Natural killer cell (primary cell): Measurements from ENCODE around the gene TMEM89. TPM values are rescaled to one million over a fixed set of nuclear protein-coding genes. Genes with fewer than 3 reads are reported as not detected.
A peak's percentile ranks its signal among the peaks of the same experiment; 100 is the strongest.

Experiments
- ATAC-seq, 3 donors: fragments of 150-1000 bp in 2 of 3; fragments of 200-7000 bp in 1 of 3; cut with Tn5 transposase; 1 replicate in 1 of 3; 2 replicates in 2 of 3; pipeline ENCODE4 v1.10.0; 2021; ENCODE audit warnings: mild to moderate bottlenecking in 2 of 3, moderate library complexity in 2 of 3
- DNase-seq, 2 donors: peaks; one replicate each; pipeline versions ENCODE4 v3.0.0 to v3.0.0-alpha.2; 2013 to 2021; ENCODE audit warnings: mixed read lengths in 1 of 2
- H3K27ac ChIP-seq: one replicate; pipeline ENCODE4 v1.5.1; 2013; ENCODE audit warnings: mild to moderate bottlenecking, low read length
- H3K27me3 ChIP-seq: one replicate; pipeline ENCODE4 v1.6.1; 2013; ENCODE audit warnings: low read length; ENCODE audit not compliant: control insufficient read depth, insufficient read depth
- H3K36me3 ChIP-seq: one replicate; pipeline ENCODE4 v1.6.1; 2013; ENCODE audit warnings: low read length; ENCODE audit not compliant: control insufficient read depth, insufficient read depth
- H3K4me1 ChIP-seq: one replicate; pipeline ENCODE4 v1.6.1; 2013; ENCODE audit warnings: low read length; ENCODE audit not compliant: control insufficient read depth, insufficient read depth
- H3K4me3 ChIP-seq: one replicate; pipeline ENCODE4 v1.5.1; 2013; ENCODE audit warnings: low read length
- H3K9me3 ChIP-seq: one replicate; pipeline ENCODE4 v1.6.1; 2013; ENCODE audit warnings: low read length; ENCODE audit not compliant: control insufficient read depth, insufficient read depth
- H3K27ac Mint-ChIP-seq, 2 donors: one replicate each; pipeline ENCODE4 v1.8.0; 2022; ENCODE audit warnings: mild to moderate bottlenecking in 2 of 2, mixed read lengths in 2 of 2, moderate library complexity in 1 of 2
- H3K27me3 Mint-ChIP-seq, 2 donors: one replicate each; pipeline ENCODE4 v1.8.0; 2022; ENCODE audit warnings: low read depth in 2 of 2, mixed read lengths in 2 of 2
- H3K36me3 Mint-ChIP-seq: one replicate; pipeline ENCODE4 v1.8.0; 2022; ENCODE audit warnings: mixed read lengths
- H3K4me1 Mint-ChIP-seq, 2 donors: one replicate each; pipeline ENCODE4 v1.8.0; 2022; ENCODE audit warnings: mixed read lengths in 2 of 2
- H3K4me3 Mint-ChIP-seq: one replicate; pipeline ENCODE4 v1.8.0; 2022; ENCODE audit warnings: mild to moderate bottlenecking, moderate library complexity, mixed read lengths
- H3K9me3 Mint-ChIP-seq, 2 donors: one replicate each; pipeline ENCODE4 v1.8.0; 2022; ENCODE audit warnings: mixed read lengths in 2 of 2
- CTCF ChIP-seq: fragments of 200-600 bp; IDR thresholded peaks from one replicate; pipeline ENCODE4 v1.8.0; 2022; ENCODE audit warnings: antibody characterized with exemption
- WGBS: methylation state at CpG from one replicate; pipeline ENCODE4 v1.1.7; 2013; ENCODE audit warnings: missing lambda C conversion rate; ENCODE audit not compliant: insufficient coverage; 5-methylcytosine and 5-hydroxymethylcytosine counted together
- intact Hi-C: fragments of 100-400 bp; cut with micrococcal nuclease; formaldehyde crosslinking; loops from one replicate; pipeline ENCODE4 v1.14.2; 2022
- total RNA-seq, 4 donors: library from RNA; stranded (reverse); fragments of 120-200 nt in 1 of 4; gene quantifications; one replicate each; pipeline versions ENCODE4 v1.2.3 to v1.2.4, GENCODE V29; 2013 to 2022

TMEM89 gene
- total RNA-seq, 3 donors from 2014 or later (not counting 1 experiment from before 2014, with no cell fraction given), result not detected

- intact Hi-C loops, result no loop called here
- no peak within 1 kb of the TSS for H3K4me3 ChIP-seq
- ATAC-seq, result peak in 2 of 3 donors; percentile 57 to 62
- peaks cover 7 to 20% of the 10 kb centered on the region in 2 donors for H3K27me3 Mint-ChIP-seq
- no peaks in the 10 kb centered on the region for H3K4me1 ChIP-seq
- no peak within 1 kb of the TSS for H3K27ac ChIP-seq
- peaks cover 0 to 18% of the 10 kb centered on the region in 2 donors for H3K4me1 Mint-ChIP-seq
- DNase-seq, result peak in 1 of 2 donors; percentile 52
- H3K36me3 ChIP-seq, result peaks cover 18% of the 10 kb centered on the region
- no peaks in the 10 kb centered on the region for H3K9me3 ChIP-seq
- H3K9me3 Mint-ChIP-seq, result no peaks in the 10 kb centered on the region
- 3% methylated on average over 33 of the region's 35 CpGs for WGBS
- H3K4me3 Mint-ChIP-seq, result no peak within 1 kb of the TSS
- H3K36me3 Mint-ChIP-seq, result no peaks in the 10 kb centered on the region
- peaks cover 2% of the 10 kb centered on the region for H3K27me3 ChIP-seq
- TF ChIP-seq CTCF, result no peak
- peak within 1 kb of the TSS in 1 of 2 donors; percentile 35 for H3K27ac Mint-ChIP-seq
Measured at GRCh38 chr3:48595075-48595525, 26.5 kb downstream of the TMEM89 start, which contains the start of gene COL7A1. Gene COL7A1 (minus strand): TSS chr3:48595329. CDS start chr3:48595159, 170 bp downstream.

- Mint-ChIP-seq H3K4me1 (peaks cover 0 to 18% of the 10 kb centered on the region in 2 donors), H3K36me3 (no peaks in the 10 kb centered on the region), H3K27me3 (peaks cover 12 to 25% of the 10 kb centered on the region in 2 donors), H3K27ac (no peak overlapping the region), H3K4me3 (no peak overlapping the region), H3K9me3 (no peaks in the 10 kb centered on the region)
- H3K9me3 ChIP-seq, result no peaks in the 10 kb centered on the region
- TF ChIP-seq CTCF, result no peak
- no peak overlapping the region for H3K27ac ChIP-seq
- no peak overlapping the region for H3K4me3 ChIP-seq
- H3K4me1 ChIP-seq, result no peaks in the 10 kb centered on the region
- H3K27me3 ChIP-seq, result peaks cover 2% of the 10 kb centered on the region
- H3K36me3 ChIP-seq, result peaks cover 12% of the 10 kb centered on the region
- DNase-seq (no peak), ATAC-seq (no peak)
- 34% methylated on average over 39 of the region's 39 CpGs for WGBS
- intact Hi-C loops, result no loop called here
Measured at GRCh38 chr3:48594417-48595049, 27.0 kb downstream of the TMEM89 start.

GRCh38 chr3:48593337-48593736 lies 28.2 kb downstream of the TMEM89 start:
- TF ChIP-seq CTCF, result no peak
- Histone ChIP-seq H3K4me1 (no peaks in the 10 kb centered on the region), H3K36me3 (peaks cover 1% of the 10 kb centered on the region), H3K9me3 (no peaks in the 10 kb centered on the region), H3K27ac (no peak overlapping the region), H3K27me3 (peaks cover 2% of the 10 kb centered on the region), H3K4me3 (no peak overlapping the region)
- no peak for ATAC-seq
- Mint-ChIP-seq H3K9me3 (no peaks in the 10 kb centered on the region), H3K27ac (no peak overlapping the region), H3K4me1 (peaks cover 0 to 18% of the 10 kb centered on the region in 2 donors), H3K4me3 (no peak overlapping the region), H3K27me3 (peaks cover 22 to 33% of the 10 kb centered on the region in 2 donors), H3K36me3 (no peaks in the 10 kb centered on the region)
- 94% methylated on average over 9 of the region's 9 CpGs for WGBS
- intact Hi-C loops, result no loop called here
- DNase-seq, result no peak
